IMR-90 (cell line): ENCODE results near the gene PPM1H. TPM values are rescaled to one million over a fixed set of nuclear protein-coding genes. Genes with fewer than 3 reads are reported as not detected.

Experiments used
- ATAC-seq: fragments of 200-7000 bp; cut with Tn5 transposase; 2 replicates; pipeline ENCODE4 v1.9.1; 2020; ENCODE audit warnings: low read depth, mild to moderate bottlenecking, moderate library complexity
- BruUV-seq: library from RNA; stranded (reverse); fragments of 400-500 nt; replicated peaks from 2 replicates; lab custom pipeline; 2021; lab: Mats Ljungman, UMichigan
- CTCF ChIA-PET: fragments of 300-600 bp; formaldehyde crosslinking; extraction: SDS; loops from one replicate; lab custom pipeline; 2021; ENCODE audit warnings: antibody characterized with exemption; lab: Yijun Ruan, JAX
- POLR2A ChIA-PET: fragments of 300-600 bp; sonication (Branson Sonifier 250); formaldehyde crosslinking; loops from one replicate; lab custom pipeline; 2022; ENCODE audit warnings: antibody characterized with exemption; ENCODE audit not compliant: unreplicated experiment; lab: Charles Lee
- DNase-seq: peaks from one replicate; pipeline ENCODE4 v3.0.0; 2013
- H2AFZ ChIP-seq: replicated peaks from 2 replicates; pipeline ENCODE3; 2013; ENCODE audit warnings: low read length, mild to moderate bottlenecking; ENCODE audit not compliant: poor library complexity
- H2AK5ac ChIP-seq: 2 replicates; pipeline ENCODE4 v1.6.1; 2013; ENCODE audit warnings: low read depth, low read length, inconsistent platforms
- H2AK9ac ChIP-seq: replicated peaks from 2 replicates; pipeline ENCODE3; 2013; ENCODE audit warnings: mild to moderate bottlenecking, low read depth, low read length, moderate library complexity; ENCODE audit not compliant: poor library complexity
- H2BK120ac ChIP-seq: 2 replicates; pipeline ENCODE4 v1.6.1; 2013; ENCODE audit warnings: low read depth, low read length, inconsistent platforms
- H2BK15ac ChIP-seq: 3 replicates; pipeline ENCODE4 v1.6.1; 2013; ENCODE audit warnings: low read depth, low read length, inconsistent platforms
- H2BK20ac ChIP-seq: 2 replicates; pipeline ENCODE4 v1.6.1; 2013; ENCODE audit warnings: low read depth, mild to moderate bottlenecking, inconsistent platforms, low read length, moderate library complexity
- H2BK5ac ChIP-seq: 2 replicates; pipeline ENCODE4 v1.6.1; 2013; ENCODE audit warnings: mild to moderate bottlenecking, low read depth, low read length, inconsistent platforms; ENCODE audit not compliant: poor library complexity, severe bottlenecking
- H3K14ac ChIP-seq: replicated peaks from 2 replicates; pipeline ENCODE4 v1.6.1; 2013; ENCODE audit warnings: low read depth, low read length, inconsistent platforms
- H3K18ac ChIP-seq: 2 replicates; pipeline ENCODE4 v1.6.1; 2013; ENCODE audit warnings: low read depth, low read length, control low read depth
- H3K23ac ChIP-seq: 2 replicates; pipeline ENCODE4 v1.6.1; 2013; ENCODE audit warnings: low read depth, low read length, inconsistent platforms
- H3K27ac ChIP-seq: 2 replicates; pipeline ENCODE4 v1.5.1; 2013; ENCODE audit warnings: mild to moderate bottlenecking, control low read depth, low read length; ENCODE audit not compliant: insufficient read depth
- H3K27me3 ChIP-seq: 2 replicates; pipeline ENCODE4 v1.6.1; 2013; ENCODE audit warnings: low read length; ENCODE audit not compliant: control insufficient read depth, insufficient read depth
- H3K36me3 ChIP-seq: 2 replicates; pipeline ENCODE4 v1.6.1; 2013; ENCODE audit warnings: low read length, mixed read lengths; ENCODE audit not compliant: control insufficient read depth, insufficient read depth
- H3K4ac ChIP-seq: 2 replicates; pipeline ENCODE4 v1.6.1; 2013; ENCODE audit warnings: low read depth, low read length, inconsistent platforms
- H3K4me1 ChIP-seq: 2 replicates; pipeline ENCODE4 v1.6.1; 2013; ENCODE audit warnings: low read length, mixed read lengths; ENCODE audit not compliant: control insufficient read depth, insufficient read depth
- H3K4me2 ChIP-seq: 2 replicates; pipeline ENCODE4 v1.6.1; 2013; ENCODE audit warnings: low read depth, mild to moderate bottlenecking, control low read depth, low read length, moderate library complexity
- H3K4me3 ChIP-seq: 2 replicates; pipeline ENCODE4 v1.5.1; 2013; ENCODE audit warnings: low read depth, mild to moderate bottlenecking, control low read depth, low read length, moderate library complexity; ENCODE audit not compliant: insufficient read depth
- H3K56ac ChIP-seq: 2 replicates; pipeline ENCODE4 v1.6.1; 2013; ENCODE audit warnings: low read length, inconsistent platforms; ENCODE audit not compliant: insufficient read depth; ENCODE audit errors: extremely low read depth
- H3K79me1 ChIP-seq, 2 experiments: 2 replicates each; pipeline ENCODE4 v1.6.1; 2013; ENCODE audit warnings: low read length in 2 of 2, inconsistent platforms in 1 of 2, low read depth in 1 of 2
- H3K9ac ChIP-seq: 2 replicates; pipeline ENCODE4 v1.6.1; 2013; ENCODE audit warnings: low read depth, low read length, control low read depth
- H3K9me1 ChIP-seq: 2 replicates; pipeline ENCODE4 v1.6.1; 2013; ENCODE audit warnings: low read length, inconsistent platforms; ENCODE audit not compliant: insufficient read depth
- H3K9me3 ChIP-seq: 2 replicates; pipeline ENCODE4 v1.6.1; 2013; ENCODE audit warnings: low read length; ENCODE audit not compliant: control insufficient read depth, insufficient read depth
- H4K20me1 ChIP-seq: 2 replicates; pipeline ENCODE4 v1.6.1; 2013; ENCODE audit warnings: low read length, inconsistent platforms; ENCODE audit not compliant: insufficient read depth
- H4K5ac ChIP-seq: 2 replicates; pipeline ENCODE4 v1.6.1; 2013; ENCODE audit warnings: mild to moderate bottlenecking, low read depth, low read length, control low read depth
- H4K8ac ChIP-seq, 2 experiments: 2 replicates each; pipeline ENCODE4 v1.6.1; 2013; ENCODE audit warnings: low read depth in 2 of 2, low read length in 2 of 2, control low read depth in 1 of 2, inconsistent platforms in 1 of 2
- H4K91ac ChIP-seq: 2 replicates; pipeline ENCODE4 v1.6.1; 2013; ENCODE audit warnings: low read depth, low read length, inconsistent platforms; ENCODE audit not compliant: insufficient read depth
- BHLHE40 ChIP-seq: fragments of 150-350 bp; IDR thresholded peaks from 2 replicates; pipeline ENCODE4 v1.6.1; 2016; ENCODE audit warnings: mild to moderate bottlenecking, low read depth, low read length
- CEBPB ChIP-seq: IDR thresholded peaks from 2 replicates; pipeline ENCODE4 v1.6.1; 2012; ENCODE audit warnings: low read depth, low read length, improper control_type of control experiment
- FOS ChIP-seq: fragments of 150-350 bp; IDR thresholded peaks from 2 replicates; pipeline ENCODE4 v1.6.1; 2016; ENCODE audit warnings: low read depth, low read length
- MAFK ChIP-seq: IDR thresholded peaks from 2 replicates; pipeline ENCODE4 v1.6.1; 2012; ENCODE audit warnings: low read depth, low read length, improper control_type of control experiment
- POLR2A ChIP-seq: IDR thresholded peaks from 2 replicates; pipeline ENCODE4 v1.6.1; 2012; ENCODE audit warnings: mild to moderate bottlenecking, low read depth, low read length
- RAD21 ChIP-seq: IDR thresholded peaks from 2 replicates; pipeline ENCODE4 v1.6.1; 2012; ENCODE audit warnings: low read length, improper control_type of control experiment
- RCOR1 ChIP-seq: IDR thresholded peaks from 2 replicates; pipeline ENCODE4 v1.6.1; 2012; ENCODE audit warnings: mild to moderate bottlenecking, low read length, improper control_type of control experiment; ENCODE audit not compliant: insufficient replicate concordance
- whole genome bisulfite sequencing, 2 experiments: methylation state at CpG; one replicate each; pipeline versions ENCODE4 v1.1.5 to v1.1.7; 2013; ENCODE audit warnings: missing lambda C conversion rate in 2 of 2; ENCODE audit not compliant: insufficient read length in 1 of 2; ENCODE audit errors: extremely low coverage in 2 of 2; 5-methylcytosine and 5-hydroxymethylcytosine counted together
- dilution Hi-C: fragments of 300-500 bp; cut with HindIII; formaldehyde crosslinking; loops from one replicate; pipeline ENCODE4 v1.14.3; 2018; ENCODE audit warnings: low sequenced_read_pairs; ENCODE audit not compliant: unreplicated experiment
- in situ Hi-C: fragments of 300-500 bp; cut with MboI; formaldehyde crosslinking; loops from 3 replicates; pipeline ENCODE4 v1.14.3; 2019; ENCODE audit warnings: low sequenced_read_pairs, inconsistent platforms, mixed read lengths
- intact Hi-C: fragments of 100-400 bp; cut with micrococcal nuclease; formaldehyde crosslinking; loops from 2 replicates; pipeline ENCODE4 v1.10.0; 2022
- polyA plus RNA-seq, 3 experiments: library from polyadenylated mRNA; depleted of rRNA; stranded (reverse); fragments of >200 nt; gene quantifications; 2 replicates each; pipeline ENCODE4 v1.2.3, GENCODE V29; 2012; ENCODE audit warnings: low replicate concordance in 1 of 3
- total RNA-seq: library from RNA; depleted of rRNA; stranded (reverse); fragments of >200 nt; gene quantifications from 2 replicates; pipeline ENCODE4 v1.2.3, GENCODE V29; 2012

PPM1H gene
- total and polyA plus RNA-seq, 2 of the 4 experiments (the other 2 are of a cell fraction) = 0.14 to 0.18 TPM

DNA sequence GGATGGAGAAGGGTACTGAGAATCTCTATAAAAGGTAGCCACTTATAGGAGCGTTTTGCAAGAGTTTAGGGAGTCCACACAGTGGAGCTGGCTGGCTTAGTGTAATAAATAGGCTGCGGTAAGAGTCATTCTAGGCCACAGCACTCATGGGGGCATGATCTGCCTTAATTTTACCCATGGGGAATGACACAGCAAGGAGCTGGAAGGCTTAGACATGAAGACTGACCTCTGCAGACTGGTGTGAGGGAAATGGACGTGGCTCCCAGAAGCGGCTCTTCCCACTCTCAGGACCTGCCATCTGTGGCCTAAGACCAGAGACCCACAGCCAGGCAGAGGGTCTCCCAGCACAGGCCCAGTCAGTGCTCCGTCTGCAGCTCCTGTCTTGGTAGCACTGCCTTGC is 173.3 kb downstream of the PPM1H start:
- no TSS peak for BruUV-seq
- Histone ChIP-seq H3K23ac (no peak overlapping the region), H3K79me1 (no peaks in the 10 kb centered on the region), H3K4me2 (no peak overlapping the region), H3K4me1 (peaks cover 8% of the 10 kb centered on the region), H4K8ac (no peak overlapping the region), H3K9me1 (peaks cover 7% of the 10 kb centered on the region), H2BK20ac (0 out of 2 replicates have a peak overlapping the region, but pooled peaks have one; percentile 44), H3K27ac (no peak overlapping the region), H3K27me3 (peaks cover 44% of the 10 kb centered on the region), H3K14ac (no peak overlapping the region; the same call in 1 of the 2 replicates), H2AFZ (no peak overlapping the region), H2AK9ac (no peak overlapping the region), H4K5ac (no peak overlapping the region), H2BK15ac (no peak overlapping the region), H2BK5ac (no peak overlapping the region), H4K20me1 (peaks cover 3% of the 10 kb centered on the region; the same call in 1 of the 2 replicates), H3K36me3 (no peaks in the 10 kb centered on the region), H3K9me3 (no peaks in the 10 kb centered on the region), H3K56ac (no peak overlapping the region), H3K9ac (no peak overlapping the region), H4K91ac (no peak overlapping the region), H3K4me3 (no peak overlapping the region), H2BK120ac (no peak overlapping the region), H3K4ac (no peak overlapping the region; the same call in 1 of the 2 replicates), H3K18ac (no peak overlapping the region), H2AK5ac (no peak overlapping the region)
- no peak for DNase-seq
- CTCF ChIA-PET = no interaction called here
- POLR2A ChIA-PET = no interaction called here
- WGBS, 2 experiments = 93% methylated on average over 2 of the region's 5 CpGs; no CpG with 5 or more reads in 1 of the 2 experiments
- TF ChIP-seq BHLHE40 = no peak
- TF ChIP-seq POLR2A = no peak
- TF ChIP-seq MAFK = no peak
- TF ChIP-seq RCOR1 = no peak
- TF ChIP-seq RAD21 = no peak
- TF ChIP-seq CEBPB = no peak
- TF ChIP-seq FOS = no peak
- in situ Hi-C loops = no loop called here
- intact Hi-C loops = loop anchor here (5.0 kb wide), 1 partner anchor 129 kb away; no protein-coding TSS in a partner anchor
- ATAC-seq = no peak
- dilution Hi-C loops = no loop called here
